ENCODE results near the gene ANKRD17.
A peak's percentile ranks its signal among the peaks of the same experiment; 100 is the strongest.

The ANKRD17 gene

GRCh38 chr4:73193659-73194058 is 64.9 kb downstream of the ANKRD17 start:
- DNase-seq (ENCODE audit: low spot score): no peak

GRCh38 chr4:73193155-73193554 is 65.4 kb downstream of the ANKRD17 start:
- no peak for DNase-seq (ENCODE audit: low spot score)

- DNase-seq (ENCODE audit: low spot score): no peak
Measured at GRCh38 chr4:73189274-73189810, 69.3 kb downstream of the ANKRD17 start.

- no peak for DNase-seq (ENCODE audit: low spot score)
Measured at GRCh38 chr4:73187325-73187724, 71.3 kb downstream of the ANKRD17 start.

- DNase-seq (ENCODE audit: low spot score): no peak
Measured at GRCh38 chr4:73185903-73186302, 72.7 kb downstream of the ANKRD17 start.

GRCh38 chr4:73181231-73181630 is 77.4 kb downstream of the ANKRD17 start:
- no peak for DNase-seq (ENCODE audit: low spot score)

GRCh38 chr4:73178389-73178788 is 80.2 kb downstream of the ANKRD17 start:
- DNase-seq (ENCODE audit: low spot score): no peak

- no peak for DNase-seq (ENCODE audit: low spot score)
Measured at GRCh38 chr4:73172161-73172560, 86.4 kb downstream of the ANKRD17 start.

GRCh38 chr4:73170518-73171198 is 87.9 kb downstream of the ANKRD17 start:
- no peak for DNase-seq (ENCODE audit: low spot score)

GRCh38 chr4:73166212-73166611 is 92.4 kb downstream of the ANKRD17 start:
- DNase-seq (ENCODE audit: low spot score): no peak

- no peak for DNase-seq (ENCODE audit: low spot score)
Measured at GRCh38 chr4:73161527-73162185, 96.9 kb downstream of the ANKRD17 start.

- no peak for DNase-seq (ENCODE audit: low spot score)
Measured at GRCh38 chr4:73156394-73156793, 102.2 kb downstream of the ANKRD17 start.

- no peak for DNase-seq (ENCODE audit: low spot score)
Measured at GRCh38 chr4:73152893-73153292, 105.7 kb downstream of the ANKRD17 start.

GRCh38 chr4:73142995-73143547 is 115.5 kb downstream of the ANKRD17 start:
- no peak for DNase-seq (ENCODE audit: low spot score)

GRCh38 chr4:73139991-73140390 is 118.6 kb downstream of the ANKRD17 start:
- no peak for DNase-seq (ENCODE audit: low spot score)

GRCh38 chr4:73139245-73139644 is 119.4 kb downstream of the ANKRD17 start:
- no peak for DNase-seq (ENCODE audit: low spot score)

GRCh38 chr4:73137121-73137520 is 121.5 kb downstream of the ANKRD17 start:
- DNase-seq (ENCODE audit: low spot score): no peak

GRCh38 chr4:73133784-73134183 is 124.8 kb downstream of the ANKRD17 start:
- no peak for DNase-seq (ENCODE audit: low spot score)

- DNase-seq (ENCODE audit: low spot score): no peak
Measured at GRCh38 chr4:73131281-73131680, 127.3 kb downstream of the ANKRD17 start.

GRCh38 chr4:73129319-73129718 is 129.3 kb downstream of the ANKRD17 start:
- no peak for DNase-seq (ENCODE audit: low spot score)

- DNase-seq (ENCODE audit: low spot score): peak; percentile 4
Measured at GRCh38 chr4:73127839-73128453, 130.7 kb downstream of the ANKRD17 start.

- no peak for DNase-seq (ENCODE audit: low spot score)
Measured at GRCh38 chr4:73109493-73109892, 149.1 kb downstream of the ANKRD17 start.

- DNase-seq (ENCODE audit: low spot score): no peak
Measured at GRCh38 chr4:73104695-73105094, 153.9 kb downstream of the ANKRD17 start.
